NCI-H2081 (cell line): ENCODE results near the gene MAPK7.

Experiments used
- DNase-seq, 2 experiments: peaks; one replicate each; lab custom pipeline; 2025; lab: John Stamatoyannopoulos, UW

MAPK7 gene

DNA sequence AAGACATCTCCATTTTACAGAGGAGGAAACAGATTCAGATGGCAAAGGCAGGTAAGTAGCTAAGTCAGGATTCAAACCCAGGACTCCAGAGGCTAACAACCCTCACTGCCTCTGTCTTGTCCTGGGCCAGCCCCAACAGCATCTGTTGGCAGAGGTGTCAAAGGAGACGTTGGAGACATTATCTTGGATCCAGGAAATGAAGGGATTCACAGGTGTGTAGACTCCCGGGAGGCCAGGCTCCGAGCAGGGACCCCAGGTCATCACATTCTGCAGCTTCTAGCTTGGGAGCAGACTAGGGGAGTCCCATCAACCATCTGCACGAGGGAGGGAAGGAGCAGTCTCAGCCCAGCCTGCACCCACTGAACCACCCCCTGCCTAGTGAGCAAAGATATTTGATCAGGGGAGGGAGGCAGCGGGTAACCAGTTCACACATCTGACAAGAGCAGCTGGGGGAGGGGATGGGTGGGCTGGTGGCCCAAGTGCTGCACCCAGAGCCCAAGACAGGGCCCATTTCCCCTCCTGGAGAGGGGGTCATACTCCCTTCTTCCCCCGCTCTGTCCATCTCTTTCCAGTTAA, 14.8 kb upstream of the MAPK7 start:
- DNase-seq: no peak

- DNase-seq: peak in 1 of 2 experiments; percentile 41
These were observed 13.4 kb upstream of the MAPK7 start for GRCh38 chr17:19364699-19365498.

DNA sequence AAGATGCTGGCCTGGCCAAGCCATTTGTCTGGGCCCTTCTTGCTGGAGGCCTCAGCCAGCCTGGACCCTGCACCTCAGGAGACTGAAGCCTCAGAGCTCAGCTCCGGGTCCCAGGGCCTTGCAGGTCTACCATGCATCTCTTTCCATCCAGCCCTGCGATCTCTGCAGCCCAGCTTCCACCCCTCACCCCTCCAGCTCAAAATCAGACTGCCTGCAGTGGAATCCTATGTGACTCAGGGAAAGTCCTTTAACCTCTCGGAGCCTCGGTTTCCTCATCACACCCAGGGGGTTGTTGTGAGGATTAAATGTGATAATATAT, 12.8 kb upstream of the MAPK7 start:
- no peak for DNase-seq

DNA sequence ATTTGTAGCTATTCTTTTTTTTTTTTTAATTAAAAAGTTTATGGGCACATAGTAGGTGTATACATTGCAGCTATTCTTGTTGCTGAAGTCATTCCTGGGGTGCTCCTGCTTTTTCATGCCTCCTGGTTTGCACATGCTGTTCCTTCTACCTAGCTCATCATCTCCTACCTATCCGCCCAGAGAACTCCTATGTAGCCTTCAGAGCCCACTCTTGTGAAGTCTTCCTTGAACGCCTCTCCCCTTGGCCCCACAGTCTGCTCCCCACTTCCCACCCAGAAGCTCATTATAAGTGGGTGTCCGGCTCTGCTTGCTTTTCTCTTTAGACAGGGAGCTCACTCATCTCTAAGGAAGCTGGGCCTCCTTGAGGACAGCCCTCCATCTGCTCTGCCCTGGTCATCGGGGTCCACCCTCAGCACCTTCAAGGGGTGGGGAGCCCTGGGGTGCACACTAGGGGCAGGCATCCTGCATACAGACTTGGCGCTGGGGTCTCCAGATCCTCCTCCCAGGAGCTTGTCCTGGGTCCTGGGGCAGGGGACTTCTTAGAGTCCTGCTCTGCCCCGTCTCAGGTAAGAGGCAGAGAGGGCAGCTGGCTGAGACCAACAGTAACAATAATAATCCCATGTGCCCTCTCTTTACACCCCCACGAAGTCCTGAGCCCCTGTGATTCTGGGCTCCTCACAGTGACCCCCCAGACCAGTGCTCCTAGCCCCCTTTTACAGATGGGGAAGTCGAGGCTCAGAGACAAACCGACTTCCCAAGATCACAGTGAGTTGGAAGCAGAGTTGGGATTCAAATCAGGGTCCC, 12.3 kb upstream of the MAPK7 start:
- no peak for DNase-seq

DNA sequence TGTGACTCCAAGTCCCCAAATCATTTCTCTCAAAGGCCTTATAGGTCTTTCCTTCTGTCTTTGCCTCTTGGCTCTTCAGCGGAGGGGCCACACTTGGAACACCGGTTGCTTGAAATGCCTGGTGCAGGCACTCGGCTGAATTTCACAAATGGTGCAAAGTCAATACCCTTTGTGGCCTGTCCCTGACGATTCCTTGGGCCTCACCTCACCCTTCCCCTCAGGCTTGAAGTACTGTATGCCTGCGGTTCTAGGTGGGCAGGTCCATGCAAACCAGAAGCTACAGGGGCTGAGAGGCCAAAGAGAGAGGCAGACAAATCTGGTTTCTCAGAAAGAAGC, 11.7 kb upstream of the MAPK7 start:
- DNase-seq: no peak

- no peak for DNase-seq
These were observed 10.1 kb upstream of the MAPK7 start for GRCh38 chr17:19368229-19368628.

- no peak for DNase-seq
These were observed 9.1 kb upstream of the MAPK7 start for GRCh38 chr17:19369107-19369778.

GRCh38 chr17:19369846-19370492, 8.3 kb upstream of the MAPK7 start:
- DNase-seq: no peak

- no peak for DNase-seq
These were observed 7.8 kb upstream of the MAPK7 start for GRCh38 chr17:19370493-19370960.

GRCh38 chr17:19371259-19372010, 6.9 kb upstream of the MAPK7 start:
- no peak for DNase-seq

GRCh38 chr17:19372011-19372370, 6.3 kb upstream of the MAPK7 start:
- DNase-seq: no peak

DNA sequence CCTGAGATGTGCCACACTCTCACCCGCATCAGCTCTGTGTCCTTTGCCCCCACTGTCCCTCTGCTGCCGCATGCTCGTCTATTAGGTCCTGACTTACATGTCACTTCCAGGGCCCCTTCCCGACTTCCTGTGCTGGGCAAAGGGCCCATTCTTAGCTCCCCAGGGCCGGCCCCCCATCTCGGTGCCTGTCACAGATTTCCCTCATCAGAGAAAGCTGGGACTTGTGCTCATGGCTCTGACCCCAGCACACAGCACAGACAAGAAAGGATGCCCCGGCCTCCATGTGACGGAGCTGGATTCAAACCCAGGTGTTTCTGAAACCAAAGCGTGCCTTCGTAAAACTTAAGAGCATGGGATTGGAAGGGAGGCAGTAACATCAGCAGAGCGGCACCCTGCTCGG, 5.9 kb upstream of the MAPK7 start:
- DNase-seq: no peak

- no peak for DNase-seq
These were observed 5.3 kb upstream of the MAPK7 start for GRCh38 chr17:19372866-19373504.

GRCh38 chr17:19374136-19374535, 4.2 kb upstream of the MAPK7 start:
- DNase-seq: no peak

DNA sequence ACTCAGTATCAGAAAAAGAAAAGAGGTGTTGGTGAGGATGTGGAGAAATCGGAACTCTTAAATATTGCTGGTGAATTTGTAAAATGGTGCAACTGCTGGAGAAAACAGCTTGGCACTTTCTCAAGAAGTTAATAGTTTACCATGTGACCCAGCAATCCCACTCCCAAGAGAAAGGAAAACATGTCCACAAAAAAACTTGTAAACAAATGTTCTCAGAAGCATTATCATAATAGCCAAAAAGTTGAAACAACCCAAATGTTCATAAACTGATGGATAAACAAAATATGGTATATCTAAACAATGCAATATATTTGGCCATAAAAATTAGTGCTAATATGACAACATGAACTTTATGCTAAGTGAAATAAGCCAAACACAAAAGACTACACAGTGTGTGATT, 2.6 kb upstream of the MAPK7 start:
- DNase-seq: no peak

DNA sequence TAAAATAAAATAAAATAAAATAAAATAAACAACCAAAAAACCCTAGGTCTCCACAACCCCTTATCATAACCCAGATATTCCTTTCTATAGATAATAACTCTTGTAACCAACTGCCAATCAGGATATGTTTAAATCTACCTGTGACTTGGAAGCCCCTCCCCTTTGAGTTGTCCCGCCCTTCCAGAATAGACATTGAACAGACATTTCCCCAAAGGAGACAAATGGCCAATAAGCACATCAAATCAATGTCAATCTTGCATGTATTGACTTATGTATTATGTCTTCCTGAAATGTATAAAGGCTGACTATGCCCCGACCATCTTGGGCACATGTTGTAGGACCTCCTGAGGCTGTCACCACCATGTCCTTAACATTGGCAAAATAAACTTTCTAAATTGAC, 1.5 kb upstream of the MAPK7 start:
- peak in 1 of 2 experiments; percentile 18 for DNase-seq

GRCh38 chr17:19377602-19378415, 489 bp upstream of the MAPK7 start:
- peak; percentile 95 to 96 for DNase-seq

DNA sequence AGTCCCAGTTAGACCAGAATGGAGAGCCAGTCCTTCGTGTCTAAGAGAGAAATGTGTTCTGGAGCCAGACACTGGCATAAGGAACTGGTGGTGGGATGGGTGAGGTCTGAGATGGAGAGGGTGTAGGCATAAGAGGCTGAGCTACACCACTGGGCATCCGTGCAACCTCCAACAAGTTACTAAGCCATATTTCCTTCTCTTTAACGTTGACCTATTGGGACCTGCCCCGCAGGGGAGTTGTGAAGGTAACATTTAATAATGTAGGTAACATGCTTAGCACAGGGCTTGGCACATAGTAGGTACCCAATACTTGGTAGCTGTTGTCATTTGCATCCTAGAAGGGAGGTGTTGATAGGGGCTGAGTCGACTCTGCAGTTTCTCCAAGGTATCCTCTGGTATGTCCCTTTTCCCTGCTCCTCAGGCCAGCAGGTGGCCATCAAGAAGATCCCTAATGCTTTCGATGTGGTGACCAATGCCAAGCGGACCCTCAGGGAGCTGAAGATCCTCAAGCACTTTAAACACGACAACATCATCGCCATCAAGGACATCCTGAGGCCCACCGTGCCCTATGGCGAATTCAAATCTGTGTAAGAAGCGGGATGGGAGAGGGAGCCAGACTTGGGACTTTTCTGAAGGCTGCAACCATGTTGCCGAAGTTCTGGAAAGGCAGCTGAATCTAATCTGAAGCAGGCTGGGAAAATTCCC, 1.2 kb downstream of the MAPK7 start:
- no peak for DNase-seq
